Astrocyte of the cerebellum (primary cell): ENCODE data around the gene TAF11.
"Not testable (repeated sequence)": the region's sequence is repeated elsewhere in the genome, so short reads cannot be mapped to it uniquely, and the experiment has no call there.

Source experiments
- DNase-seq: peaks from one replicate; pipeline ENCODE4 v3.0.0-alpha.2; 2011; ENCODE audit warnings: low read depth
- H3K4me3 ChIP-seq: 2 replicates; pipeline ENCODE4 v1.5.1; 2011; ENCODE audit warnings: mild to moderate bottlenecking, low read depth, low read length, moderate library complexity
- CTCF ChIP-seq: IDR thresholded peaks from 2 replicates; pipeline ENCODE4 v1.5.1; 2012; ENCODE audit warnings: low read length, low read depth, moderate library complexity, mild to moderate bottlenecking; ENCODE audit errors: missing control alignments
- in situ Hi-C: cut with HindIII; loops from 2 replicates; pipeline ENCODE4 v1.10.0; 2017; ENCODE audit warnings: low sequenced_read_pairs

The TAF11 gene

DNA sequence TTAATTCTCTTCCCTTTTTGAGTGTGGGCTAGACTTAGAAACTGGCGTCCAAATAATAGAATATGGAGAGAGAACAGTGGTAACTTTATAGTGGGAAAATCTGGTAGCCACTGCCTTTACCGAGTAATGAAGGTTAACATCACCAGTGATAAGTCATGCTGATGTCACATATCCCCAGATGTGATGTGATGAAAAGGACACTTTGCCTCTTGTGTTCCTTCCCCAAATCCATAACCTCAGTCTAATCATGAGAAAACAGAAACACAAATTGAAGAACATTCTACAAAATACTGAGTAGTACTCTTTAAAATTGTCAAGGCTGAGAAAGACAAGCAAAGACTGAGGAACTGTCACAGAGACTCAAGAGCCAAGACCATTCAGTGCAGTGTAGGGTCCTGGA lies 19.0 kb upstream of the TAF11 start:
- DNase-seq = no peak
- no peak overlapping the region for H3K4me3 ChIP-seq
- TF ChIP-seq CTCF = no peak
- in situ Hi-C loops = no loop called here

- in situ Hi-C loops = no loop called here
- no peak overlapping the region for H3K4me3 ChIP-seq
- no peak for DNase-seq
- TF ChIP-seq CTCF = no peak
Measured at GRCh38 chr6:34904990-34905613, 17.3 kb upstream of the TAF11 start.

DNA sequence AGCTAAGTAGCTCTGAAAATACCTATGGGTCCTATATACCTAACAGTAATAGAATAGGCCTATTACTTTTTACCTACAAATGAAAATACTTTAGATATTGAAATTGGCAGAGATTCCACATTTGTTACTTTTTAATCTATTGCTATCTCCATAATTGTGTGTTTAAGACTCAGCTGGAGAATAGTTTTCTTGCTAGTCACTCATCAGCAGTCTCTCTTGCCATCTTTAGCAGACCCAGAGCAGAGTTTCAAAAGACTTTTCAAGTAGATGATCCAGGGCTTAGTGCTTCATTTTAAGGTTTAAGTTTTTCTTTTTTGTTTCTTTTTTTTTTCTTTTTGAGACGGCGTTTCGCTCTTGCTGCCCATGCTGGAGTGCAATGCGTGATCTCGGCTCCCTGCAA lies 14.1 kb upstream of the TAF11 start:
- no peak for DNase-seq
- in situ Hi-C loops = no loop called here
- no peak overlapping the region for H3K4me3 ChIP-seq
- TF ChIP-seq CTCF = no peak

DNA sequence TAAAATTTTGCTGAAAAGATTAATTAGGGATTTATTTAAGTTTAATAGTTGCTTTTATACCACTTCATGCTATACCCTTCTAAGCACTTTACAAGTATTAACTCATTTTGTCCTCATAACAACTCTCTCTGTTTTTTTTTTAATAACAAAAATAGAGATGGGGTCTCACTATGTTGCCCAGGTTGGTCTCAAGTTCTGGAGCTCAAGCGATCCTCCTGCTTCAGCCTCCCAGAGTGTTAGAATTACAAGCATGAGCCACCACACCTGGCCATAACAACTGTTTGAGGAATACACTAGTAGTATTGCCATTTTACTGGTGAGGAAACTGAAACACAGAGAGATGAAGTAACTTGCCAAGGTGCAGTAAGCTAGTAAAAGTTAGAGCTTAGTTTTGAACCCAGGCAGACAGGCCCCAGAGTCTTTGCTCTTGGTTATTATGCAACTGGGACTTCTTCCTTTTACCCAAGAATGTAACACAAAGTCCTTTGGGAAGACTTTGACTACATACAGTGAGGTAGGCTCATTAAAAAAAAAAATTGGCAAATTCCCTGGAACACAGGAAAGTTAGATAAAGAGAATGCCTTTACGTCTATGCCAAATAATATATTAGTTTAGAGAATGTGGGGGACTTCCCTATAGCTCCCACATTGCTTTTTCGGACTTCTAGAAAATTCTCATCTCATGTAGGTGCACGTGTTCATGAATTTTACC lies 12.6 kb upstream of the TAF11 start:
- H3K4me3 ChIP-seq = no peak overlapping the region
- no peak for TF ChIP-seq CTCF
- in situ Hi-C loops = no loop called here
- DNase-seq = no peak

GRCh38 chr6:34899748-34900147 lies 11.9 kb upstream of the TAF11 start:
- DNase-seq, H3K4me3 ChIP-seq: not testable (repeated sequence)
- in situ Hi-C loops = loop anchor here (5.0 kb wide), 1 partner anchor 38 kb away; no protein-coding TSS in a partner anchor

GRCh38 chr6:34897716-34898115 lies 9.9 kb upstream of the TAF11 start:
- DNase-seq = no peak
- no peak overlapping the region for H3K4me3 ChIP-seq
- in situ Hi-C loops = loop anchor here (5.0 kb wide), 1 partner anchor 40 kb away; no protein-coding TSS in a partner anchor

More at GRCh38 chr6:34897716-34898115, 9.9 kb upstream of the TAF11 start:
- TF ChIP-seq CTCF = no peak
